ENCODE measurements around the gene GDF10. TPM values are rescaled to one million over a fixed set of nuclear protein-coding genes. Genes with fewer than 3 reads are reported as not detected.

Gene GDF10
- total and polyA plus RNA-seq, 9 of the 15 experiments (the other 6 are each of a cell fraction or from before 2014, with no cell fraction given) = 0.03 to 0.20 (median 0.11) TPM; not detected in 6

DNA sequence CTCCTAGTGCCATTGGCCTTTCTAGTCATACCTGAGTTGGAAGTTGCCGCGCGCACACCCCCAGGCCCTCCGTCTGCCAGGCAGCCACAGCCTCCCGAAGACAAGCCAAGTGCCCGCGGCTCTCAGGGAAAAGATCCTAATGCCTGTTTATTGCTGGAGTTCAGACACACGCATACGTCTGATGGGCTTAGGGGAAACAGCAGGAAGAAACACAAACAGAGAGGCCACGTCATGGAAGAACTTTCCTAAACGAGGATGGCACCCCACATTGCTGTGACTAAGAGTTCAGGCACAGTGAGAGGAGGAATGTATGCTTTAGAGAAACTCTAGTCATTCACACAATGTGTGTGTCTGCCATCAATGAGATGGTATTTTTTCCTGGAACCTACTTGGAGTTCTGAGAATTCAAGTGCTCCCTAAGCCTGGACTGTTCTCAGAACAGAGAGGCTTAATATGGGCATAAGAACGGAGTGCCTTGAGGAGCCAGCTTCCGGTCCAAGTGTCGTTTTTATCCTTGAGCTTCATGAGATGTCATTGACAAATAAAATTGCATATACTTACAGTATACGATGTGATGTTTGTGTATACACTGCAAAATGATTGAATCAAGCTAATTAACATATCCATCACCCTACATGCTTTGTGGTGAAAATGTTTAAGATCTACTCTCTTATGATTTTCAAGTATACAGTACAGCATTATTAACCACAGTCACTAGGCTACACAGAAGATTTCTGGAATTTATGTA, 36.6 kb downstream of the GDF10 start (continued):
- TF ChIP-seq ZNF347 (CRISPR knock-in tag; IDR thresholded peaks at IDR 0.05; ENCODE audit: low read depth) (no peak), EHMT2 (IDR thresholded peaks at IDR 0.05) (peak; percentile 85), NFE2L1 (tag; IDR thresholded peaks at IDR 0.05; ENCODE audit: borderline replicate concordance, low read depth) (no peak), HOXB6 (CRISPR knock-in tag; IDR thresholded peaks at IDR 0.05; ENCODE audit: borderline replicate concordance) (no peak), SMAD4 (CRISPR knock-in tag; conservative IDR thresholded peaks at IDR 0.05) (peak; percentile 68), CBX1 (IDR thresholded peaks at IDR 0.05; ENCODE audit: low read depth) (no peak), YY1 (IDR thresholded peaks at IDR 0.05; ENCODE audit: borderline replicate concordance in 1 of 3, control insufficient read depth in 1 of 3, extremely low read depth in 1 of 3, insufficient read depth in 3 of 3, insufficient read length in 1 of 3, insufficient replicate concordance in 2 of 3, low read depth in 1 of 3, low read length in 2 of 3) (no peak), ZBTB17 (CRISPR knock-in tag; IDR thresholded peaks at IDR 0.05) (no peak), ZNF224 (CRISPR knock-in tag; IDR thresholded peaks at IDR 0.05) (no peak), ZC3H11A (IDR thresholded peaks at IDR 0.05; ENCODE audit: low read depth, low read length) (no peak), ZNF121 (CRISPR knock-in tag; conservative IDR thresholded peaks at IDR 0.05) (no peak), SIN3A (IDR thresholded peaks at IDR 0.05; ENCODE audit: borderline replicate concordance in 2 of 2, control insufficient read depth in 1 of 2, low read depth in 2 of 2, low read length in 2 of 2) (no peak), ATF7 (IDR thresholded peaks at IDR 0.05) (peak; percentile 71), ZBTB1 (CRISPR knock-in tag; IDR thresholded peaks at IDR 0.05; ENCODE audit: borderline replicate concordance, low read depth) (no peak)
- TF ChIP-seq, protein P1, sequence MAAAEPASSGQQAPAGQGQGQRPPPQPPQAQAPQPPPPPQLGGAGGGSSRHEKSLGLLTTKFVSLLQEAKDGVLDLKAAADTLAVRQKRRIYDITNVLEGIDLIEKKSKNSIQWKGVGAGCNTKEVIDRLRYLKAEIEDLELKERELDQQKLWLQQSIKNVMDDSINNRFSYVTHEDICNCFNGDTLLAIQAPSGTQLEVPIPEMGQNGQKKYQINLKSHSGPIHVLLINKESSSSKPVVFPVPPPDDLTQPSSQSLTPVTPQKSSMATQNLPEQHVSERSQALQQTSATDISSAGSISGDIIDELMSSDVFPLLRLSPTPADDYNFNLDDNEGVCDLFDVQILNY (CRISPR knock-in tag; IDR thresholded peaks at IDR 0.05) = no peak
- TF ChIP-seq, protein P2, sequence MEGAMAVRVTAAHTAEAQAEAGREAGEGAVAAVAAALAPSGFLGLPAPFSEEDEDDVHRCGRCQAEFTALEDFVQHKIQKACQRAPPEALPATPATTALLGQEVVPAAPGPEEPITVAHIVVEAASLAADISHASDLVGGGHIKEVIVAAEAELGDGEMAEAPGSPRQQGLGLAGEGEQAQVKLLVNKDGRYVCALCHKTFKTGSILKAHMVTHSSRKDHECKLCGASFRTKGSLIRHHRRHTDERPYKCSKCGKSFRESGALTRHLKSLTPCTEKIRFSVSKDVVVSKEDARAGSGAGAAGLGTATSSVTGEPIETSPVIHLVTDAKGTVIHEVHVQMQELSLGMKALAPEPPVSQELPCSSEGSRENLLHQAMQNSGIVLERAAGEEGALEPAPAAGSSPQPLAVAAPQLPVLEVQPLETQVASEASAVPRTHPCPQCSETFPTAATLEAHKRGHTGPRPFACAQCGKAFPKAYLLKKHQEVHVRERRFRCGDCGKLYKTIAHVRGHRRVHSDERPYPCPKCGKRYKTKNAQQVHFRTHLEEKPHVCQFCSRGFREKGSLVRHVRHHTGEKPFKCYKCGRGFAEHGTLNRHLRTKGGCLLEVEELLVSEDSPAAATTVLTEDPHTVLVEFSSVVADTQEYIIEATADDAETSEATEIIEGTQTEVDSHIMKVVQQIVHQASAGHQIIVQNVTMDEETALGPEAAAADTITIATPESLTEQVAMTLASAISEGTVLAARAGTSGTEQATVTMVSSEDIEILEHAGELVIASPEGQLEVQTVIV (CRISPR knock-in tag; IDR thresholded peaks at IDR 0.05; ENCODE audit: borderline replicate concordance) = no peak
- TF ChIP-seq, protein P3, sequence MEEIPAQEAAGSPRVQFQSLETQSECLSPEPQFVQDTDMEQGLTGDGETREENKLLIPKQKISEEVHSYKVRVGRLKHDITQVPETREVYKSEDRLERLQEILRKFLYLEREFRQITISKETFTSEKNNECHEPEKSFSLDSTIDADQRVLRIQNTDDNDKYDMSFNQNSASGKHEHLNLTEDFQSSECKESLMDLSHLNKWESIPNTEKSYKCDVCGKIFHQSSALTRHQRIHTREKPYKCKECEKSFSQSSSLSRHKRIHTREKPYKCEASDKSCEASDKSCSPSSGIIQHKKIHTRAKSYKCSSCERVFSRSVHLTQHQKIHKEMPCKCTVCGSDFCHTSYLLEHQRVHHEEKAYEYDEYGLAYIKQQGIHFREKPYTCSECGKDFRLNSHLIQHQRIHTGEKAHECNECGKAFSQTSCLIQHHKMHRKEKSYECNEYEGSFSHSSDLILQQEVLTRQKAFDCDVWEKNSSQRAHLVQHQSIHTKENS (CRISPR knock-in tag; IDR thresholded peaks at IDR 0.05) = no peak
- TF ChIP-seq, protein P4, sequence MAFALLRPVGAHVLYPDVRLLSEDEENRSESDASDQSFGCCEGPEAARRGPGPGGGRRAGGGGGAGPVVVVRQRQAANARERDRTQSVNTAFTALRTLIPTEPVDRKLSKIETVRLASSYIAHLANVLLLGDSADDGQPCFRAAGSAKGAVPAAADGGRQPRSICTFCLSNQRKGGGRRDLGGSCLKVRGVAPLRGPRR (CRISPR knock-in tag; IDR thresholded peaks at IDR 0.05) = no peak
- TF ChIP-seq, protein P5, sequence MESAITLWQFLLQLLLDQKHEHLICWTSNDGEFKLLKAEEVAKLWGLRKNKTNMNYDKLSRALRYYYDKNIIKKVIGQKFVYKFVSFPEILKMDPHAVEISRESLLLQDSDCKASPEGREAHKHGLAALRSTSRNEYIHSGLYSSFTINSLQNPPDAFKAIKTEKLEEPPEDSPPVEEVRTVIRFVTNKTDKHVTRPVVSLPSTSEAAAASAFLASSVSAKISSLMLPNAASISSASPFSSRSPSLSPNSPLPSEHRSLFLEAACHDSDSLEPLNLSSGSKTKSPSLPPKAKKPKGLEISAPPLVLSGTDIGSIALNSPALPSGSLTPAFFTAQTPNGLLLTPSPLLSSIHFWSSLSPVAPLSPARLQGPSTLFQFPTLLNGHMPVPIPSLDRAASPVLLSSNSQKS (CRISPR knock-in tag; IDR thresholded peaks at IDR 0.05) = no peak

Measured in K562 (cell line).